NB4 (cell line): Measurements from ENCODE around the gene PSORS1C2.

ENCODE experiments used
- DNase-seq: peaks from one replicate; pipeline ENCODE4 v3.0.0; 2010; ENCODE audit warnings: low read depth
- H3K4me3 ChIP-seq: one replicate; pipeline ENCODE4 v1.5.1; 2011; ENCODE audit warnings: mild to moderate bottlenecking, low read depth, low read length, moderate library complexity
- CTCF ChIP-seq: IDR thresholded peaks from one replicate; pipeline ENCODE4 v1.5.1; 2012; ENCODE audit warnings: low read depth, low read length
- MAX ChIP-seq: IDR thresholded peaks from 2 replicates; pipeline ENCODE4 v1.6.1; 2011; ENCODE audit warnings: low read depth, low read length
- MYC ChIP-seq: IDR thresholded peaks from 2 replicates; pipeline ENCODE4 v1.6.1; 2011; ENCODE audit warnings: low read depth, low read length
- POLR2A ChIP-seq: IDR thresholded peaks from 2 replicates; pipeline ENCODE4 v1.6.1; 2011; ENCODE audit warnings: mild to moderate bottlenecking; ENCODE audit not compliant: insufficient read length; ENCODE audit errors: extremely low read depth

The PSORS1C2 gene

GRCh38 chr6:31139599-31139998, 733 bp upstream of the PSORS1C2 start:
- DNase-seq: no peak
- TF ChIP-seq CTCF (no peak), MYC (no peak), POLR2A (no peak), MAX (no peak)
- no peak overlapping the region for H3K4me3 ChIP-seq

GRCh38 chr6:31135710-31136109, 3.2 kb downstream of the PSORS1C2 start:
- no peak for DNase-seq
- TF ChIP-seq CTCF (no peak), POLR2A (no peak), MYC (no peak), MAX (no peak)
- no peak overlapping the region for H3K4me3 ChIP-seq

- TF ChIP-seq CTCF (no peak), MAX (no peak)
- H3K4me3 ChIP-seq: no peak overlapping the region
- no peak for DNase-seq
Observed at GRCh38 chr6:31132806-31133205, 6.1 kb downstream of the PSORS1C2 start.

GRCh38 chr6:31131595-31131994, 7.3 kb downstream of the PSORS1C2 start:
- H3K4me3 ChIP-seq: no peak overlapping the region
- no peak for DNase-seq
- TF ChIP-seq POLR2A (no peak), MYC (no peak), CTCF (no peak), MAX (no peak)

- H3K4me3 ChIP-seq: no peak overlapping the region
- TF ChIP-seq MAX: no peak
- no peak for TF ChIP-seq POLR2A
- TF ChIP-seq MYC: no peak
- no peak for TF ChIP-seq CTCF
- no peak for DNase-seq
Observed at GRCh38 chr6:31130751-31131150, 8.1 kb downstream of the PSORS1C2 start.

GRCh38 chr6:31129130-31129529, 9.7 kb downstream of the PSORS1C2 start:
- TF ChIP-seq CTCF (no peak), MAX (no peak), MYC (no peak), POLR2A (no peak)
- no peak for DNase-seq
- no peak overlapping the region for H3K4me3 ChIP-seq
